Measurements from ENCODE around the gene LRRFIP1.

DNA sequence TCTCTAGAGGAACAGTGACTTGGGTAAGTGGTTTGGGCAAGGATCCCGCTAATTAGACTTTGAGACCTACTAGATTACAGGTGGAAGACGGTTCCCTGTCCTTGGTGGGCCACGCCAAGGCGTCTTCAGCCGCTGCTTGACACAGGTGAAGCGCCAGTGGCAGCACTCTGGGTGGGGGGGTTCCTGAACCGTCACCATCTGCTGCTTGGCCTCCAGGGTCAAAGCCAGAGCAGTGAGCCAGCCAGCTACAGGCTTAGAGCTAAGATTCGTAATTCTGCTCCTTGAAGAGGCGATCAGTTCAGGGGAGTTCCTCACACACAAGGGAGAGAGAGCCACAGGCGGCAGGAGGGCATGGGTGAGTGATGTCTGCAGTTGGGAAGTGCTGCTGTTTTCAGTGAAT lies 131.8 kb downstream of the LRRFIP1 start:
- no peak for TF ChIP-seq CTCF (IDR thresholded peaks at IDR 0.05)
- no peak for TF ChIP-seq POLR2A (IDR thresholded peaks at IDR 0.05; ENCODE audit: low read length)
- TF ChIP-seq CEBPB (IDR thresholded peaks at IDR 0.05): no peak
- TF ChIP-seq SMC3 (IDR thresholded peaks at IDR 0.05): no peak
- TF ChIP-seq, protein P1, sequence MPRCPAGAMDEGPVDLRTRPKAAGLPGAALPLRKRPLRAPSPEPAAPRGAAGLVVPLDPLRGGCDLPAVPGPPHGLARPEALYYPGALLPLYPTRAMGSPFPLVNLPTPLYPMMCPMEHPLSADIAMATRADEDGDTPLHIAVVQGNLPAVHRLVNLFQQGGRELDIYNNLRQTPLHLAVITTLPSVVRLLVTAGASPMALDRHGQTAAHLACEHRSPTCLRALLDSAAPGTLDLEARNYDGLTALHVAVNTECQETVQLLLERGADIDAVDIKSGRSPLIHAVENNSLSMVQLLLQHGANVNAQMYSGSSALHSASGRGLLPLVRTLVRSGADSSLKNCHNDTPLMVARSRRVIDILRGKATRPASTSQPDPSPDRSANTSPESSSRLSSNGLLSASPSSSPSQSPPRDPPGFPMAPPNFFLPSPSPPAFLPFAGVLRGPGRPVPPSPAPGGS (IDR thresholded peaks at IDR 0.05): no peak
- TF ChIP-seq CBX8 (IDR thresholded peaks at IDR 0.05): no peak
- no peak for TF ChIP-seq HDAC2 (IDR thresholded peaks at IDR 0.05)
- no peak for TF ChIP-seq RFX5 (IDR thresholded peaks at IDR 0.05)
- no peak for TF ChIP-seq CHD2 (IDR thresholded peaks at IDR 0.05; ENCODE audit: low read length, partially characterized antibody)
- no peak for TF ChIP-seq KDM1A (IDR thresholded peaks at IDR 0.05; ENCODE audit: low read depth)
- no peak for TF ChIP-seq PHF8 (IDR thresholded peaks at IDR 0.05; ENCODE audit: borderline replicate concordance, low read depth)
- no peak for TF ChIP-seq CHD4 (IDR thresholded peaks at IDR 0.05; ENCODE audit: borderline replicate concordance)

Measured in A549 (cell line).